ENCODE results near the gene MMP17.
"Not testable (repeated sequence)": the region's sequence is repeated elsewhere in the genome, so short reads cannot be mapped to it uniquely, and the experiment has no call there.

The MMP17 gene

GRCh38 chr12:131800594-131801135, 27.5 kb upstream of the MMP17 start:
- no peak for DNase-seq

GRCh38 chr12:131801254-131801866, 26.8 kb upstream of the MMP17 start:
- DNase-seq: no peak

- DNase-seq: peak; percentile 34
Measured at GRCh38 chr12:131803961-131804521, 24.2 kb upstream of the MMP17 start.

- DNase-seq: no peak
Measured at GRCh38 chr12:131805421-131805820, 22.8 kb upstream of the MMP17 start.

GRCh38 chr12:131806674-131807073, 21.5 kb upstream of the MMP17 start:
- no peak for DNase-seq

GRCh38 chr12:131808744-131809371, 19.3 kb upstream of the MMP17 start:
- no peak for DNase-seq

- DNase-seq: not testable (repeated sequence)
Measured at GRCh38 chr12:131809476-131810254, 18.5 kb upstream of the MMP17 start.

- no peak for DNase-seq
Measured at GRCh38 chr12:131810726-131811125, 17.5 kb upstream of the MMP17 start.

- DNase-seq: no peak
Measured at GRCh38 chr12:131815131-131815530, 13.1 kb upstream of the MMP17 start.

GRCh38 chr12:131816495-131816894, 11.7 kb upstream of the MMP17 start:
- DNase-seq: no peak

GRCh38 chr12:131817241-131817640, 11.0 kb upstream of the MMP17 start:
- DNase-seq: no peak

GRCh38 chr12:131818821-131819585, 9.2 kb upstream of the MMP17 start:
- no peak for DNase-seq

- DNase-seq: no peak
Measured at GRCh38 chr12:131824450-131824849, 3.7 kb upstream of the MMP17 start.

GRCh38 chr12:131825146-131825892, 2.9 kb upstream of the MMP17 start:
- no peak for DNase-seq

- DNase-seq: no peak
Measured at GRCh38 chr12:131826097-131826928, 1.9 kb upstream of the MMP17 start.

GRCh38 chr12:131828671-131829355, 620 bp downstream of the MMP17 start:
- DNase-seq: no peak

GRCh38 chr12:131829356-131829747, 1.2 kb downstream of the MMP17 start:
- no peak for DNase-seq

GRCh38 chr12:131829791-131830334, 1.7 kb downstream of the MMP17 start:
- DNase-seq: no peak

GRCh38 chr12:131830335-131830913, 2.2 kb downstream of the MMP17 start:
- DNase-seq: peak; percentile 88
